GM20431 (cell line): Measurements from ENCODE around the gene LARP4.
"Not testable (repeated sequence)": the region's sequence is repeated elsewhere in the genome, so short reads cannot be mapped to it uniquely, and the experiment has no call there.

Experiments
- in situ Hi-C: fragments of 300-500 bp; cut with MseI, MboI; formaldehyde crosslinking; loops from one replicate; pipeline ENCODE4 v1.15.0; 2020; ENCODE audit warnings: low sequenced_read_pairs; ENCODE audit not compliant: unreplicated experiment

LARP4 gene

DNA sequence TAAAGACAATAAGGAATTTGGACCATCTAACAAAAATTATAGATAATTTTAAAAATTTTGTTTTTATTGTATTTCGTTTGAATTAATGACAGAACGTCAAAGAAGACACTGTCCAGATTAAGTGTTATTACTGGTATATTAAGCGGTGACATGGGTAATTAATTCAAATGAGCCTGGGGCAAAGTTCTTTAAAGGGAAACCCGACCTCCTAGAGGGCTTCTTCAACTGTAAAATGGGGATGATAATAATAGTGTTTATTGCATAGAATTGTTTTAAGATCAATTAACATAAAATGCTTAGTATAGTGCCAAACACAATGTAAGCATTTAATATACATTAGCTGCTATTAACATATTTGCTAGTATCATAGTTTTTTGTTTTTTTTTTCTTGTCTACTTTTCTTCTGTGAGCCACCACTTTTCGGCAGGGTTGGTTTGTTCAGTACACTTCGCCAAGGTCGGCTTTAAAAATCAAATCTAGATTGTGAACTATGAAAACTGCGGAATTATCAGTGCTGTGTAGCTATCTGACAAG lies 514 bp upstream of the LARP4 start:
- in situ Hi-C loops, result no loop called here

DNA sequence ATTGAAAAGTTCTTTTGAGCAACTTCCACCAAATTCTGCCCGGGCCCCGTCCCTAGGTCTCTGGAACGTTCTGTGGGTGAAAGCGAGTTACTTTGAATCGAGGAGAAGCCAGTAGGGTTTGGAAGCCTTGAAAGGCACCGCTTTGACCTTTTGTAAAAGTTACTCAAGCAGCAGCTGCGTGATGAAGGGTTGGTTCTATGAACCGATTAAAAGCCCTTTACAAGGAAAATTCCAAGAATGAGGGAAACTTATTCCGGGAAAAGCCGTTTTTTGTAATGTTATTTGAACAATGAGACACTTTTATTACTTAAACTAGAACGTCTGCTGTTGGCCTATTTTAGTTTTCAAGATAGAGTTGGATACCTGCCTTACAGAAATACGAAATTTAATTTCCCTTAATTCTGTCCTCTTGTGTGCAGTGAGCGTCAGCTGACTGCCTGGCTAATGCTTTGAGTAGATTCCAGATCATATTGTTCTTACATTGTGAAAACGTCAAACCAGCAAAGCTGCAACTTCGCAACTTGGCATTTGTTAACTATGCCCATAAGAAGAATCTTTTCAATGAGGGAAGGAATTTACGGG lies 906 bp downstream of the LARP4 start:
- in situ Hi-C loops, result no loop called here

DNA sequence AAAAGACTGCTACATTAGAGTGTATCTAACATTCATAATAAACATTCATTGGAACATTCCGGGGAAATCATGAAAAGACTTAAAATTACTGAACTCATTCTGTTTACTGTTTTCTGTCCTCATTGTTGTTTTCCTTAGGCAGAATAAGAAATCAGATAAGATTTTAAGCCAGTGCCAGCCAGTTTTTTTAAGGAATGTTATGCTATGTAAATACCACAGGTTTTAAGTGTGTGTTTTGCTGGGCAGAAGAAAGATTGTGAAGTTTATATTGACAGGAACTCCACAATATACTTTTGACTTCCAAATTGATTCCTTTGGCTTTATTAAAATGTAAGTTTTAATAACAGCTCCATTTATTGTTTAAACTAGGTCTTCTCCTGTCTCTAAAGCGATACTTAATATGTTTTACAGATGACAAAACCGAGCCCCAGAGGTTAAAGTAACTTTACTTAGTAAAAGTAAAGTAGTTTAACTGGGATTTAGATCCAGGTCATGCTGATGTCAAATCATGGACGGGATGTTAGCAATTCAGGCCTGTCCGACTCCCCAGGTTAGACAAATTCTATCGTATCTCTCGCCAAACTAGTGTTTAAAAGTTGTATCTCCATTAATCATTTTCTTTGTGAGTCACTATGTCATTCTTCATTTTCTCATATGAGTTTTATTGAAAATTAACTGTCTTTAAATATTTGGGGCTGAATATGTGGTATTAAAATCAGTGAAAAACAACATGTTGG lies 1.7 kb downstream of the LARP4 start:
- in situ Hi-C loops, result no loop called here

DNA sequence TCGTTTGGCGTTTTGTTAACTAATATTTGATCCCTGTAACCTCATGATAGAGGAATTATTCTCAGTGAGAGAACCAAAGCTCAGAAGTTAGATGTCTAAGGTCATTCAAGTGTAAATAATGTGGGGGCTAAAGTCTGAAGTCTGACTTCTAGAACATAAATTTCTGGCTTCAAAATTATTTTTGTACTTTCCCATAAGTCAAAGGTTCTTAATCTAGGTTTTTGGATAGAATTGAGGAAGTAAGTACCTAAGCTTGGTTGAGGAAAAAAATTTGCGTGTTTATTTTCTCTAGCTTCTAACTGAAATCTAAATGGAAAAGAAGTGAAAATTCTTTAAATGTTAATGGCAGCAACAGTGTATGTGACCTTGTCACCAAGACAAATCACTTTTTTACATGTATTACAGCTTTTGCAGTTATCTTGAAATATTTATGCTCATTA lies 2.3 kb downstream of the LARP4 start:
- in situ Hi-C loops, result no loop called here

DNA sequence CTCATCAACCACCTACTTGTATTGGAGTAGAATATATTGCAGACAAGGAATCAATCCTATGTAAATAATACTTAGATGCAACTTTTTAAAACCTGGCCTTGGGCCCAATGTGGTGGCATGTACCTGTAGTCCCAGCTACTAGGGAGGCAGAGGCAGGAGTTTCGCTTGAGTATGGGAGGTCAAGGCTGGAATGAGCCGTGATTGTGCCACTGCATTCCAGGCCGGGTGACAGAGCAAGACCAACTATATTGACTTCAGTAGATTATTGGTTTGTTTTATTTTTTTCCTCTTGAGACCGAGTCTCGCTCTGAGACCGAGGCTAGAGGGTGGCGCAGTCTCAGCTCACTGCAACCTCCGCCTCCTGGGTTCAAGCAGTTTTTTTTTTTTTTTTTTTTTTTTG lies 3.6 kb downstream of the LARP4 start:
- in situ Hi-C loops, result no loop called here

DNA sequence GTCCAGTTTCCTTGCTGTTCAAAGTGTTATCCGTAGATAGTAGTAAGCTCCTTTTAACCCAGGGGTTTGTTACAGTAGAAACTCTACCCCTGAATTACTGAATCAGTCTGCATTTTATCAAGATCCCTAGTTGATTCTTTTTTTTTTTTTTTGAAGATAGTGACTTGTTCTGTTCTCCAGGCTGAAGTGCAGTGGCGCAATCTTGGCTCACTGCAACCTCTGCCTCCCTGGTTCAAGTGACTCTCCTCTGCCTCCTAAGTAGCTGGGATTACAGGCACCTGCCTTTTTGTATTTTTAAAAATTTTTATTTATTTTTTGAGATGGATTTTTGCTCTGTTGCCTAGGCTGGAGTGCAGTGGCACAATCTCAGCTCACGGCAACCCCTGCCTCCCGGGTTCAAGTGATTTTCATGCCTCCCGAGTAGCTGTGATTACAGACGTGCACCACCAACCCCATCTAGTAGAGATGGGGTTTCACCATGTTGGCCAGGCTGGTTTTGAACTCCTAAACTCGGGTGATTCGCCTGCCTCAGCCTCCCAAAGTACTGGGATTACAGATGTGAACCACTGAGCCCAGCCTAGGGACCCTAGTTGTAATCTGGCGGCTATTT lies 10.5 kb downstream of the LARP4 start:
- in situ Hi-C loops, result no loop called here

DNA sequence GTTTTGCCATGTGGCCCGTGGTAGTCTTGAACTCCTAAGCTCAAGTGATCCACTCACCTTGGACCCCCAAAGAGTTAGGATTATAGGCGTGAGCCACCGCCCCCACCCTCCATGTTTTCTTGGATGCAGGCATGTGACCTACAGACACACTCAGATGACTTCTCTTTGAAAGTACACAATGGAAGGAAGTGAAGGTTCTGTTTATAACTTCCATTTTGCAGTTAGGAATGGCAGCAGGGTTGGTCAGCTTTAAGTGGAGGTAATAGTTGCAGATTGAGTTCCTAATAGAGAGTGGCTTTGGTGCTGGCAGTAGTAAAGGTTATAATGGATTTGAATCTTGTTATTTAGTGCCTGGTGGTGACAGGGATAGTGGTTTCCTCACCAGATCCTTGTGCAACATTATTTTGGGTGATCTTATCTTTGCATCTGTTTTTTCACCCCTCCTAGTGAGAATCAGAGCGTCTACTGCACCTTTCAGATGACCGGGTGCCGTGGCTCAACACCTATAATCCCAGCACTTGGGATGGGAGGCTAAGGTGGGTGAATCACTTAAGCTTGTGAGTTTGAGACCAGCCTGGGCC lies 15.3 kb downstream of the LARP4 start:
- in situ Hi-C loops, result no loop called here

DNA sequence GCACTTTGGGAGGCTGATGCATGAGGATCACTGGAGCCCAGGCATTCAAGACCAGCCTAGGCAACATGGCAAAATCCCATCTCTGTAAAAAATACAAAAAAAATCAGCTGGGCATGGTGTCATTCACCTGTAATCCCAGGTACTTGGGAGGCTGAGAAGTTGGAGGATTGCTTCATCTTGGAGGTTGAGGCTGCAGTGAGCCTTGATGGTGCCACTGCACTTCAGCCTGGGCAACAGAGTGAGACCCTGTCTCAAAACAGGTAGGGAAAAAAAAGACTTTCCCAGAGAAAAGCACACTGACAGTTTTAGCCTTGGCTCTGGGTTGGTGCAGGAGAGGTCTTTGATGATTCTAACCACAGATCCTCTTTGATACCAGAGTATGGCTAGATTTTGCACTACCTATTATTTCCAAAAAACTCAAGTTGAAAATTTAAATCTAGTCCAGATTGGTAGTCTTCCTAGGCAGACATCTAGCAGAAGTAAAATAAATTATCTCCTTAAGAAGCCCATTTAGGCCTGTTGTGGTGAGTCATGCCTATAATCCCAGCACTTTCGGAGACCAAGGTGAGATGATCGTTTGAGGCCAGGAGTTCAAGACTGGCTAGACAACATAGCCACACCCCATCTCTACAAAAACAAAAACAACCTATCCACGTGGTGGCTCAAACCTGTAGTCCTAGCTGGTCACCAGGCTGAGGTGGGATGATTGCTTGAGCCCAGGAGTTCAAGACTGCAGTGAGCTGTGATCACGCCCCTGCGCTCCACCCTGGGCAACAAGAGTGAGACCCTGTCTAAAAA lies 18.6 kb downstream of the LARP4 start:
- in situ Hi-C loops, result no loop called here

DNA sequence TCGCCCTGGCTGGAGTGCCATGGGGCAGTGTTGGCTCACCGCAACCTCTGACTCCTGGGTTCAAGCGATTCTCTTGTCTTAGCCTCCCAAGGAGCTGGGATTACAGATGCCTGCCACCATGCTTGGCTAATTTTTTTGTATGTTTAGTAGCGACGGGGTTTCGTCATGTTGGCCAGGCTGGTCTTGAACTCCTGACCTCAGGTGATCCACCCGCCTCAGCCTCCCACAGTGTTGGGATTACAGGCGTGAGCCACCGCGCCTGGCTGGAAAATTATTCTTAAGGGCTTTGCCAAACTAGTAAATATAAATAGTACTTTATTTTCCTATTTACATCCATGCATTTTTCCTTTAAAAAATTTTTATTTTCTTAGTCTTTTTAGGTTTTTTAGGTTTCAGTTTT lies 22.2 kb downstream of the LARP4 start:
- in situ Hi-C loops, result not testable (repeated sequence)

DNA sequence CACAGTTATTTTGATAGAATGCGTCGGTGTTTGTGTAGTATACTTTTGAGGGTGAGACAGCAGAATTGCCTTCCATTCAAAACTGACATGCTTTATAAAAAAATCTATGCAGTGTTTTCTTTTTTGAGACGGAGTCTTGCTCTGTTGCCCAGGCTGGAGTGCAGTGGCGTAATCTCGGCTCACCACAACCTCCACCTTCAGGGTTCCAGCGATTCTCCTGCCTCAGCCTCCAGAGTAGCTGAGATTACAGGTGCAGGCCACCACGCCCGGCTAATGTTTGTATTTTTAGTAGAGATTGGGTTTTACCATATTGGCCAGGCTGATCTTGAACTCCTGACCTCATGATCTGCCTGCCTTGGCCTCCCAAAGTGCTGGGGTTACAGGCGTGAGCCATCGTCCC lies 22.7 kb downstream of the LARP4 start:
- in situ Hi-C loops, result not testable (repeated sequence)

DNA sequence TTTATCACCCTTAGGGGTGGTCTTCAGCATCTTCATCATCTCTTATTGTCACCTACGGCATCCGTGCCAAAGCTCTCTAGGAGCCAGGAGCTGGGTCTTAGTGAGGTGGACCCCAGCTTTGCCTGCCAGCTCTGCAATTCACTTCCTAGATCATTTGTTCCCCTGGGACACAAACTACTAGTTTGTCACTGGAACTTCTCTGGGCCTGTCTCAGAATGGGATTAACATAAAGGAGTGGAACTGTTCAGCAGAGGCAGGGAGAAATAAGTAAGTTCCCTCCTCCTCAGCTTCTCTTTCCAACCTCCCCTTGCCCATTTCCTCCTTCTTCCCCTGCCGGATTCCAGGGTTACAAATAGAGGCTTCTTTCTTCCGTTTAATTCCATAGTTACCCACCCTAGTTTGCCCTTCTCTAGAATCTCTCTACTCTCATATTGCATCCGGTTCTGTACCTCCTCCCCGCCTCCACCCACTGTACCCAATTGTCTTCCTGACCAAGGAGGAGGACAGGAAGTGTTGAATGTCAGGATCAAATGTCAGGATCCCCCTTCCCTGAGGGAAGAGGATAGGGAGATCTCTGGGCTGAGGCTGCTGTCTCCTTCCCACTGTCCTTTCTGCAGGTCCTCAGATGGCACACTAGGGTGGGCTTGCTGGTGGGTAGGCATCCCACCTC lies 25.0 kb downstream of the LARP4 start:
- in situ Hi-C loops, result no loop called here

DNA sequence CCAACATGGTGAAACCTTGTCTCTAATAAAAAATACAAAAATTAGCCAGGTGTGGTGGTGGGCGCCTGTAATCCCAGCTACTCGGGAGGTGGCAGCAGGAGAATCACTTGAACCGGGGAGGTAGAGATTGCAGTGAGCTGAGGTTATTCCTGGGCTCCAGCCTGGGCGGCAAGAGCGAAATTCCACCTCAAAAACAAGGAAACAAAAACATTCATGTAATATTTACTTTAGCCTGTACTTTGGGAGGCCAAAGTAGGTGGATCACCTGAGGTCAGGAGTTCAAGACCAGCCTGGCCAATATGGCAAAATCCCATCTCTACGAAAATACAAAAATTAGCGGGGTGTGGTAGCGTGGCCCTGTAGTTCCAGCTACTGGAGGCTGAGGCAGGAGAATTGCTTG lies 31.0 kb downstream of the LARP4 start:
- in situ Hi-C loops, result not testable (repeated sequence)

DNA sequence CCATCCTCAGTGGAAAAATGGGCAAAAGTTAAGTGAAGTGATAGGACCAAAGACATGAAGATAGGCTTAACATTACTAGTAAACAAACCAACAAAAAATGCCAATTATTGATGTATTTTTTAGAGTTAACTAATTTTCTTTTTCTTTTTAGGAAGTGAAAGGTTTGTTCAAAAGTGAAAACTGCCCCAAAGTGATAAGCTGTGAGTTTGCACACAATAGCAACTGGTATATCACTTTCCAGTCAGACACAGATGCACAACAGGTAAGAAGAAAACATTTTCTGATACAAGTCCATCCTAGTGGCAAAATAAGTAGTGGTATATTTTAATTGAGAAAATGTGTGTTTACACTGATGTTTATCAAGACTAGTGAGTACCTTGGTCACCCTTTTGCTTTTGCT lies 39.6 kb downstream of the LARP4 start:
- in situ Hi-C loops, result no loop called here

DNA sequence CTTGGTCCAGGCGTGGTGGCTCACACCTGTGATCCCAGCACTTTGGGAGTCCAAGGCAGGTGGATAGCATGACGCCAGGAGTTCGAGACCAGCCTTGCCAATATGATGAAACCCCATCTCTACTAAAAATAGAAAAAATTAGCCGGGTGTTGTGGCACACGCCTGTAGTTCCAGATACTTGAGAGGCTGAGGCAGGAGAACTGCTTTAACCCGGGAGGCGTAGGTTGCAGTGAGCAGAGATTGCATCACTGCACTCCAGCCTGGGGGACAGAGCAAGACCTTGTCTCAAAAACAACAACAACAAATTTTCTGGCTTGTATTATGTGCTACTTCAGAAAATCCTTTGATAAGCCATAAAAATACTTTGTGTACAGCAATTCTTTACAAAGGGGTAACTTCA lies 41.1 kb downstream of the LARP4 start:
- in situ Hi-C loops, result no loop called here

DNA sequence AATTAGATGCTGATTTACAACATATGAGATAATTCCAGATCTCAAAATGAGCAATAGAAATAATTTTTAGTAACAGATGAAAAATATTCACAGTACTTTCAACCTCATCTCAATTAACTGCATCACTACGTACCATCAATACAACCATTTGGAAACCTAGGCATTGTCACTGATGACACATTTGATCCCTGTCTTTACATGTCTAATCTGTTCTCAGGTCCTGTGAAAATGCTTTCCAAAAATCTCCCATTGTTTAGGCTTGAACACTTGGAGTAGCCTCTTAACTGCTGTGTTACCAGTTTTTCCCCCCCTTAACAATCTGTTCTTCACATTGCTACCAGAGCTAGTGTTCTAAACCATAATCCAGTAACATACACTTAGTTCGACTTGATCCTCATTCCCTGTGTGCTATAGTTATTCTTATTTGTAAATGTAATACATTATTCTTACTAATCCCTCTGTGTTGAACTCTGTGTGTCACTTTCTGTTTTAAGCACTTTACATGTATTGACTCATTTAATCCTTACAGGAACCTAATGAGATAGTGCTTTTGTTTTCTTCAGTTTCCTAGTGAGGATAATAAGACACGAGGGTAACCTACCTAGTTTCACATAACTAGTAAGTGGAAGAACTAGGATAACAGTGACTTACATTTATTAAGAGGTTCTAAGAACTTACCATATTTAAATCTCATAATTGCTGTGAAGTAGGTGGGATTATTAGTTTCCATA lies 41.7 kb downstream of the LARP4 start:
- in situ Hi-C loops, result no loop called here

DNA sequence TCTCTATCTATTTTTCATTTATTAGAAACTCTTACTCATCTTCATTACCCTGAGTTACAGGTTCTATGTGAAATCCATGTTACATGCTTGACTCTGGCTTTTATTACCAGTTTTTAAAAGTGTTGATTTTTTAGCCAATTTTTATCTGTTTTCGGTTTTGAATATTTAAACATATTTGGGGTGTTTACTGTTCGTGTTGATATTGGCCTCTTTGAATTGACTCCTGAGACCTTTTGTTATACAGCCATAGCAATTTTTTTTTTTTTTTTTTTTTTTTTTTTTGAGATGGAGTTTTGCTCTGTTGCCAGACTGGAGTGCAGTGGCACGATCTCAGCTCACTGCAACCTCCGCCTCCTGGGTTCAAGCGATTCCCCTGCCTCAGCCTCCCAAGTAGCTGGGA lies 49.0 kb downstream of the LARP4 start:
- in situ Hi-C loops, result not testable (repeated sequence)

DNA sequence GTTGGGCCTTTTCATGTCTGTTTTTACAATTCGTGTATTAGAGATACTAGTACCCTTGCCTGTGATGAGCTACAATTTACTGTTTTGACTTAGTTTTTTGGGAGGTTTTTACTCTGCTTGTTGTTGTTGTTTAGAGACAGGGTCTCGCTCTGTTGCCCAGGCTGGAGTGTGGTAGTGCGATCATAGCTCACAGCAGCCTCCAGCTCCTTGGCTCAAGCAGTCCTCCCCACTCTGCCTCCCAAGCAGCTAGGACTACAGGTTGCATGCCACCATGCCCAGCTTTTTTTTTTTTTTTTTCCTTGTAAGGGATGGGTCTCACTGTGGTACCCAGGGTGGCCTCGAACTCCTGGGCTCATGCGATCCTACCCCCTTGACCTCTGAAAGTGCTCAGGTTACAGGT lies 52.1 kb downstream of the LARP4 start:
- in situ Hi-C loops, result no loop called here

DNA sequence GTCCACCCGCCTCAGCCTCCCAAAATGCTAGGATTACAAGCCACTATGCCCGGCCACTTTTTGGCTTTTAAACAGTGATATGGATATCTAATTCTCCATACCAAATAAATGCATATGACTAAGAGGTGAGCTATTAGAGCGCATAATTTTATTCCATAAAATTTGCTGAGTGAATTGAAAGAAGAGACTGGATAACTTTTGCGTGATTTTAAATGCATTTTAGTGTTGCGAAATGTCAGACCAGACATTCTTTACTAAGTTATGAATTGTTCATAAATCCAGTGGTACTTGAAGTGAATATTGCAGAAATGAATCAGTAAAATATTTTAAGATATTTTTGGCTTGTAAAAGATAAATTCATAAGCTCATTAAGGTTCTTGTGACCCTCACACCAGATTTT lies 53.2 kb downstream of the LARP4 start:
- in situ Hi-C loops, result no loop called here

DNA sequence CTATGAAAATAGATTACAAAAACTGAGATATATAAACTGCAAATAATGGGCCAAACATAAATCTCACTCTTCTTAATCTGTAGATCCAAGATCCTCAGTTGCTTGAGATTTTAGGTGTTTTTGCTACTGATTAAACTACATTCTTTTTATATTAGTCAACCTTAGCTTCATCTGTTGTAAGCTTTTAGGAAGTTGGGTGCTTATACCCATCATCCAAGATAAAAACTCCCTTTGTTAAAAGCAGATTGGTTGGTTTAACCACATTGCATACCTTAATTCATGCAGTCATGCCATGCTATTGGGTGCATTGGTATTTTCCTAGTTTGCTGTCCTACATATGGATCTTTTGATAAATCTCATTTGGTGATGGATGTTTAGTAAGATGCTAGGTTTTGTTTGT lies 57.9 kb downstream of the LARP4 start:
- in situ Hi-C loops, result no loop called here
